Fibroblast of the aortic adventitia (primary cell): ENCODE results near the gene PARVA. TPM values are rescaled to one million over a fixed set of nuclear protein-coding genes. Genes with fewer than 3 reads are reported as not detected.
A peak's percentile ranks its signal among the peaks of the same experiment; 100 is the strongest.

Experiments used
- DNase-seq: peaks from one replicate; pipeline ENCODE4 v3.0.0-alpha.2; 2010; ENCODE audit warnings: low read depth
- H3K4me3 ChIP-seq: 2 replicates; pipeline ENCODE4 v1.5.1; 2011; ENCODE audit warnings: low read depth, mild to moderate bottlenecking, control low read depth, low read length, moderate library complexity
- total RNA-seq: library from RNA; depleted of rRNA; stranded (reverse); fragments of >200 nt; gene quantifications from 2 replicates; pipeline ENCODE4 v1.2.3, GENCODE V29; 2012; ENCODE audit warnings: low replicate concordance
- TF ChIP-seq, protein P1 (sequence below): IDR thresholded peaks from 2 replicates; pipeline ENCODE4 v1.5.1; 2011; ENCODE audit warnings: mild to moderate bottlenecking, low read length, control low read depth, inconsistent platforms; ENCODE audit not compliant: insufficient read depth

PARVA gene
- total RNA-seq, 1 donor = 64.0 TPM

DNA sequence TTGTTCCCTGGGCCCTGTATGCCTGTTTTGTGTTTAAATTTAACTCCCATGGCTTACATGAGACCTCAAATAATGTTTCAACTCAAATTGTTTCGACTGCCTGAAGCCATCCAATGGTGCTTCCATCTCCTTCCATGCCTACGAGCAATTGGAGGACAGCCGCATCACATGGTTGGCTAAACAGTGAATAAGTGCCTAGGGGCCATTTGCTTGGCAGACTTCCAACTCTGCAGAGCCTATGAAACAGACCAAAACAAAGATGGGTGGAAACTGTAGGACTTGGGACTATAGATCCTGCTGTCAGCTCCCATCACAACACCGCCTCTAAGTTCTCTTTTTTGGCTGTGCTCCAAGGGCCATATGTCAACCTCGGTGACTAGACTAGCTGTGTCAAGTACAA is 84.1 kb downstream of the PARVA start:
- no peak overlapping the region for H3K4me3 ChIP-seq
- no peak for DNase-seq
- TF ChIP-seq, protein P1, sequence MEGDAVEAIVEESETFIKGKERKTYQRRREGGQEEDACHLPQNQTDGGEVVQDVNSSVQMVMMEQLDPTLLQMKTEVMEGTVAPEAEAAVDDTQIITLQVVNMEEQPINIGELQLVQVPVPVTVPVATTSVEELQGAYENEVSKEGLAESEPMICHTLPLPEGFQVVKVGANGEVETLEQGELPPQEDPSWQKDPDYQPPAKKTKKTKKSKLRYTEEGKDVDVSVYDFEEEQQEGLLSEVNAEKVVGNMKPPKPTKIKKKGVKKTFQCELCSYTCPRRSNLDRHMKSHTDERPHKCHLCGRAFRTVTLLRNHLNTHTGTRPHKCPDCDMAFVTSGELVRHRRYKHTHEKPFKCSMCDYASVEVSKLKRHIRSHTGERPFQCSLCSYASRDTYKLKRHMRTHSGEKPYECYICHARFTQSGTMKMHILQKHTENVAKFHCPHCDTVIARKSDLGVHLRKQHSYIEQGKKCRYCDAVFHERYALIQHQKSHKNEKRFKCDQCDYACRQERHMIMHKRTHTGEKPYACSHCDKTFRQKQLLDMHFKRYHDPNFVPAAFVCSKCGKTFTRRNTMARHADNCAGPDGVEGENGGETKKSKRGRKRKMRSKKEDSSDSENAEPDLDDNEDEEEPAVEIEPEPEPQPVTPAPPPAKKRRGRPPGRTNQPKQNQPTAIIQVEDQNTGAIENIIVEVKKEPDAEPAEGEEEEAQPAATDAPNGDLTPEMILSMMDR = no peak

DNA sequence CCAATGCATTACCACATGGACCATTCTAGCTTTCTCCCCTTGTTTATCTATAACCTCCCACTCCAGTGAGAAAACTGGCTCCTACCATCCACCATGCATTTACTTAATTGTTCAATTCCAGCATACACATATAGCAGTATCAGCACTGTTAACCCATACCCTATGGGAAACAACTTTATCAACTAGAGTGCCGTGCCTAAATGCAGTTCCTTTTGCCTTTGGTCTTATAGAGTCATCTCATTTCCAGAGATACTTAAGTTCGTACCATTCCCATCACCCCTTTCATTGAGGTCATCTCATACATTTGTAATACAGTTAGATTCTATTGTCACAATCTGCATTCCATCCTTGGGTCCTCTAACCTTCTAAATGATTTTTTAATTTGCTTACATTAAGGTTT is 86.9 kb downstream of the PARVA start:
- no peak overlapping the region for H3K4me3 ChIP-seq
- TF ChIP-seq, protein P1 = no peak
- no peak for DNase-seq

DNA sequence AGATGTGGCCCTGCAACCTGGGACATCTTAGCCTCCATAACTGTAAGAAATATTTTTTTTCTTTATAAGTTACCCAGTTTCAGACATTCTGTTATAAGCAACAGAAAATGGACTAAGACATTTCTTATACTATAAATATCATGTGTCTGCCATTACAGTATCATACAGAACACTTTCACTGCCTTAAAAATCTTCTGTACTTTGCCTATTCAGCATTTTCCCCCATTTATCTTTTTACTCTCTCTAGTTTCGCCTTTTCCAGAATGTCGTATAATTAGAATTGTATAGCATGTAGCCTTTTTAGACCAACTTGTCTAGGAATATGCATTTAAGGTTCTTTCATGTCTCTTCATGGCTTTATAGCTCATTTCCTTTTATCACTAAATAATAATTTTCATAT is 88.0 kb downstream of the PARVA start:
- TF ChIP-seq, protein P1 = no peak
- DNase-seq = no peak
- no peak overlapping the region for H3K4me3 ChIP-seq

DNA sequence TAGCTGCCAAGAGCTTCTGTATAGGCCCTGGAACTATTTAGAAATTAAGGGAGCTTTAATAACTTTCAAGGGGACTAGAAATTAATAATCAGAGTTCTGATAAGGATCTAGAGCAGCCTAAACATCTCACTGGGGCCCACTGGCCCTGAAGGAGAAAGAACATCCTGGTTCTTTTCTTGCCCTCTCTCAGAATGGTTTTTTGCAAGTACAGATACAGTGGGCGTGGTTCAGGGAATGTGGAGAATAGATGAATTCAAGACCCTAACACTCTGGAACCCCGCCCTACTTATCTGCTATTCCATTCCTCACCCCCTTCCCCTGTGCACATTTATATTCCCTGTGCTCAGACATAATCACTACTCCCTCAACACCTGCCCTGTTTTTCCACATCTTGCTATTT is 90.2 kb downstream of the PARVA start:
- TF ChIP-seq, protein P1 = no peak
- H3K4me3 ChIP-seq = no peak overlapping the region
- DNase-seq = no peak

DNA sequence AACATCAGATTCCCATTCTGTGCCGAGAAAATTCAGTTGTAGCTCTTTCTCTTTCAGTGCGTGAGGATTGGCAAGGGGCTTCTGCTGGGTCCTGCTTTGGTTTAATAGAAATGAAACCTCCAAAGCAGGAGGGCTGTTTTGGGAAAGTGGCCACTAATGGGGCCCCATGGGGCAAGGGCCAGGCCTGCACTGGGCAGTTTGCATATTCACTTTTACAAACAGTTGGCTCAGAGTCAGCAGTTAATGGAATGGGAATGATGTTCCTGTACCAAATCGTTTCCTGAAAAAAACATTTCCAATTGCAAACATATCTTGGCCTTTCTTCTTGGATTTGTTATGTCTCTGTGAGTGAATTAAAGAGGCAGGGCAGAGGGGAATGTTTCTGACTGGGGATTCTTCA is 92.1 kb downstream of the PARVA start:
- DNase-seq = peak; percentile 72
- H3K4me3 ChIP-seq = peak overlapping the region; percentile 31

DNA sequence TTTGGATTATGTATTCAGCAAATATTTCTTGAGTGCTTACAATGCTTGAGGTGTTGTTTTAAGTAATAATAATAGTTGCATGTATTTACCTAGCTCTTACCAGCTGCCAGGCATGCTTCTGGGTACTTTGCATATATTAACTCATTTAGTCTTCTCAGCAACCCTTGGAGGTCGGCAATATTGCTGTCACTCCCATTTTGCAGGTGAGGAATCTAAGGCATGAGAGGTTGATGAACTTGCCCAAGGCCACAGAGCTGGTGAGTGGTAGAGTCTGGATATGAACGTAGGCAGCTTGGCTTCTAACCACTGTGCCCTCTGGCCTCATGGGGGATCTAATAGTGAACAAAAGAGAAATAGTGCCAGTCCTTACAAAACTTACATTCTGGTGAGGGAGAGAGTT is 92.9 kb downstream of the PARVA start:
- no peak for DNase-seq
- TF ChIP-seq, protein P1 = no peak
- no peak overlapping the region for H3K4me3 ChIP-seq

More for the DNA sequence above, 92.1 kb downstream of the PARVA start:
- TF ChIP-seq, protein P1 = no peak

DNA sequence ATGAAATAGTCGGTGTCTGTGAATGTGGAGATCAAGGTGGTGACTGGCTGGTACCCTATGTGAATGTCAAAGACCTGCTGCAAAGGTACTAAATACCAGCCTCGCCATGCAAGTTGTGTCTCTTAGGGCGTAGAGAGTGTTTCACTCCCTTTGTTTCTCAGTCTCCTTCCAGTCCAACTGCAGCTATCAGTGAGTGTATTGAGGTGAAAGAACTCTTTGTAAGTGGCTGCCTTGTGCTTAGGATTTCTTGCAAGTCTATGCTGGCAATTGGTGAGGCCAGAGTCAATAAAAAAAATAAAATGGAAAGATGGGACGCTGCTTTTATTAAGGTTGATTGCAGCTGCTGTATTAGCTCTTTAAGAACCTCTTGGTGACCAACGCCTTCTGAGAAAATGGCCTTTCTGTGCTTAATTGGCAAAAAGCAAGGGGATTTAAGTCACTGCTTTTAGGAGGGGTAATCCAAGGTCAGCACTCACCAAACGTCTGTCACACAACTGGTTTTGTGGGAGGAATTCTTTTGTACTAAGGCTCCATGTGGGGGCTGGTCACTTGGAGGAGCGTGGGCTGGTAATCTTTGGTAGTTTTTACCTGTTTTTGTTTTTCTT is 95.1 kb downstream of the PARVA start:
- H3K4me3 ChIP-seq = no peak overlapping the region
- DNase-seq = no peak
- TF ChIP-seq, protein P1 = no peak
